Measurements from ENCODE around the gene CSGALNACT2.
A peak's percentile ranks its signal among the peaks of the same experiment; 100 is the strongest.

The CSGALNACT2 gene

DNA sequence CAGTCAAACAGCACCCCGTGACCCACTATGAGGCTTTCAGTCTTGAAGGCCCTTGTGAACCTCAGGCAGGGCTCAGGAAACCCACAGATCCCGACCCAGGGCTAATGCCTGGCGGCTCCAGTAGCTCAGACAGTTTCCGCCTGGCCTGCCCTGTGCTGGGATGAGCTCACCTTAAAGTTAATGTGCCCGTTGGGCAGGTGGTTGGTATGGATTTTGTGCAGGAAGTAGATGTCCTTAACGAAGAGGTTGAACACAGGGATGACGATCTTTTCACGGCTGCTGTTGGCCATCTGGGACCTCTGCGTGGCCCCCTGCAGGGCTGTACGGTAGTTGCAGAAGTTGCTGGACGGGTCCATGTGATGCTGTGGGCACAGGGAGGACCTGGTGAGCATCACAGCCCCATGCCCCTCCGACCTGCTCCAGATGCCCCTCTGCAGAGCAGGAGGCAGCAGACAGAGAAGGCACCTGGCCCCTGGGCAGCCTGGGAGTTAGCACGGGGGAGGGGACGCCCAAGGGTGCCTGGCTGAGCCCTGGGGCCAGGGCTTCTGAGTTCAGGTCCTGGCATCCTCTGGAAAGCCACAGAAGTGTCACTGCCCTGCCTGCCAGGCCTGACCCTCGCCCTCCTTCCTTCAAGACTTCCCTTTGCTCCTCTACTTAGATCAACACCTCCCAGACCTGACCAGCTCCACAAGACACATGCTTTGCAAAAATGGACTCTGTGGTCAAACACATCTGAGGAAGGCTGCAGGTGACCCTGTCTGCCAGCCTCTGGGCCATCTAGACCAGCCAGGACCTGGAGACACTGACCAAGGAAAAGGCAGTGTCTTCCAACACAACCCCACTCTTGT is 59.8 kb downstream of the CSGALNACT2 start:
- Histone ChIP-seq H3K4me1 (ENCODE audit: control insufficient read depth, insufficient read depth, low read length) (no peaks in the 10 kb centered on the region), H3K4me3 (ENCODE audit: low read length in 2 of 2) (no peak overlapping the region), H3K36me3 (ENCODE audit: control insufficient read depth in 2 of 2, insufficient read depth in 2 of 2, low read length in 2 of 2) (no peaks in the 10 kb centered on the region), H3K9me3 (ENCODE audit: control insufficient read depth in 2 of 2, low read length in 2 of 2) (no peaks in the 10 kb centered on the region), H3K9ac (ENCODE audit: low read length in 2 of 2) (no peak overlapping the region), H3K27ac (ENCODE audit: low read length) (no peak overlapping the region), H3K27me3 (ENCODE audit: control insufficient read depth in 1 of 2, insufficient read depth in 2 of 2, low read length in 2 of 2) (peaks cover 8 to 12% of the 10 kb centered on the region in 2 donors)

DNA sequence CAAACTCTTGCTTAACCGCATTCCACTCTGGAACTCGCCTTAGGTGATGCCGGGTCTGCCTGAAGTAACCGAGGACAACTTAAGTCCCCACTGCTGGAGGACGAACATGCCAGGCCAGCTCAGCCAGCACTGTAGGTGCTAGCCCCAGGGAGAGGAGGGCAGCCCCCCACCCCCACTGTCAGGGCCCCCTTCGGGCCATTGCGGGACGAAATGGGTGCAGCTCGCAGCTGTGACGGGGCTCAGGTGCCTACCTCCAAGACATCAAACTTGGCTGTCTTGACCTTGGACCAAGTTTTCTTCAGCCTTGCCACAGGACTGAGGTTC is 60.4 kb downstream of the CSGALNACT2 start:
- H3K4me3 ChIP-seq (ENCODE audit: low read length in 2 of 2) = no peak overlapping the region
- no peaks in the 10 kb centered on the region for H3K4me1 ChIP-seq (ENCODE audit: control insufficient read depth, insufficient read depth, low read length)
- H3K27ac ChIP-seq (ENCODE audit: low read length) = no peak overlapping the region
- H3K9ac ChIP-seq (ENCODE audit: low read length in 2 of 2) = no peak overlapping the region
- no peaks in the 10 kb centered on the region for H3K36me3 ChIP-seq (ENCODE audit: control insufficient read depth in 2 of 2, insufficient read depth in 2 of 2, low read length in 2 of 2)
- no peaks in the 10 kb centered on the region for H3K9me3 ChIP-seq (ENCODE audit: control insufficient read depth in 2 of 2, low read length in 2 of 2)
- peaks cover 8 to 12% of the 10 kb centered on the region in 2 donors for H3K27me3 ChIP-seq (ENCODE audit: control insufficient read depth in 1 of 2, insufficient read depth in 2 of 2, low read length in 2 of 2)

DNA sequence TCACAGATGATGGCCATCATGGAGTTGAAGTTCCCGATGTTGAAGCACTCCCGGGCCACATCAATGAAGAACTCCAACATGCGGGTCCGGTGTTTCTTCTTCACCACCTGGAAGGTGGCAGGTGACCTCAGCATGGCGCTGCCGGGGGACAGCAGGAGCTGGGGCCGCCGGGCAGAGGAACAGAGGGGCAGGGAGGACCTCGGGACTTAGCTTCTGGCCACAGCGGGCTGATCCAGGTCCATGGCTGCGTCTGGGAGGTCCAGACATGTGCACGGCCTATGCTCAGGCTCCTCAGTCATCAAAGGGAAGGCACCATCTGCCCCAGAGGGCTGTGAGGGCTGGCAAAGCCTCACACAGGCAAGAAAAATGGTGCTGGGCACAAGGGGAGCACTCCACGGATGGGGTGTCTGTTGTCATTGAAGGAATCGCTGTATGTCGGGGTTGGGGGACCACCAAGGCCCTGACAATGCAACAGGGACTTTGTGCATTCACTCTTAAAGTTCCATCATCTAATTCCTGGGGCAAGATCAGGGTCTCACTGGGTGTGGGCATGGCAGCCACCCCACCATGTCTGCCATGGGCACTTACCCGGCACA is 60.9 kb downstream of the CSGALNACT2 start:
- no peak overlapping the region for H3K9ac ChIP-seq (ENCODE audit: low read length in 2 of 2)
- no peaks in the 10 kb centered on the region for H3K36me3 ChIP-seq (ENCODE audit: control insufficient read depth in 2 of 2, insufficient read depth in 2 of 2, low read length in 2 of 2)
- H3K4me3 ChIP-seq (ENCODE audit: low read length in 2 of 2) = no peak overlapping the region
- no peak overlapping the region for H3K27ac ChIP-seq (ENCODE audit: low read length)
- no peaks in the 10 kb centered on the region for H3K9me3 ChIP-seq (ENCODE audit: control insufficient read depth in 2 of 2, low read length in 2 of 2)
- no peaks in the 10 kb centered on the region for H3K4me1 ChIP-seq (ENCODE audit: control insufficient read depth, insufficient read depth, low read length)
- peaks cover 8 to 12% of the 10 kb centered on the region in 2 donors for H3K27me3 ChIP-seq (ENCODE audit: control insufficient read depth in 1 of 2, insufficient read depth in 2 of 2, low read length in 2 of 2)

DNA sequence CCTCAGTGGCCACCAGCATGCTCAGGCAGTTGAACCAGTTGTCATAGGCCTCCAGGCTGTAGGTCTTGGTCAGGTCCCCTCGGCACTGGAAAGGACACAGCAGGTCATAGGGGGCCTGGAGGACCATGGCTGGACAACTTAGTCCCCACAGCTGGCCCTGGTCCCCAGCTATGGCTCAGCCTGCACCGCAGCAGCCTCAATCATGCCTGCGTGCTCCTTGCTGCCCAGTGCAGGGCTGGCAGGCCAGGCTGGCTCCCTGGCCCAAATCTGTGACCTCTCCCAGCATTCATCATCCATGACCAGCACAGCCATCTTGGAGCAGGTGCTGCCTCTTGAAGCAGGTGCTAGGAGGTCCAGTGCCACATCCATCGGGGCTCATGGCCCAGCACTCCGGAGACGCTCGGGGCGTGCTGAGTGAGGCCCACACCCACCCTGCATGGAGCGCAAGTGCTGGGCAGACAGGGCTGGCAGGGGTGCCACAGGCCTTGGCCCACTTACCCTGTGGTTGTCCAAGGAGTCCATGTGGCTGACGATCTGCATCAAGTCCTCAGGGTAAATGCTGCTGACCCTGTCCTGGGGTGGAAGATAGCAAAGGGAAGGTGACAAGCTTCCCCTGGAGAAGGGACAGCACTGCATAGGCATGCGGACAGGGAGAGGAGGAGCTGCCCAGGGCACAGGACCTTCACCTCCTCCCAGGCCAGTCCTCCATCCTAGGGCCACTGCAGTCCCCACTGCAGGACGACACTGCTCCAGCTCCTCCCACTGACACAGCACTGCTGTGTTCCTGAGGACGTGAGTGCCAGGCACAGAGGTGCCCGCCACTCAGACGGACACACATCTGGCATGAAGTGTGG is 61.7 kb downstream of the CSGALNACT2 start:
- Histone ChIP-seq H3K27ac (ENCODE audit: low read length) (no peak overlapping the region), H3K4me1 (ENCODE audit: control insufficient read depth, insufficient read depth, low read length) (no peaks in the 10 kb centered on the region), H3K9ac (ENCODE audit: low read length in 2 of 2) (no peak overlapping the region), H3K36me3 (ENCODE audit: control insufficient read depth in 2 of 2, insufficient read depth in 2 of 2, low read length in 2 of 2) (no peaks in the 10 kb centered on the region), H3K9me3 (ENCODE audit: control insufficient read depth in 2 of 2, low read length in 2 of 2) (no peaks in the 10 kb centered on the region), H3K27me3 (ENCODE audit: control insufficient read depth in 1 of 2, insufficient read depth in 2 of 2, low read length in 2 of 2) (peaks cover 8 to 12% of the 10 kb centered on the region in 2 donors), H3K4me3 (ENCODE audit: low read length in 2 of 2) (no peak overlapping the region)

DNA sequence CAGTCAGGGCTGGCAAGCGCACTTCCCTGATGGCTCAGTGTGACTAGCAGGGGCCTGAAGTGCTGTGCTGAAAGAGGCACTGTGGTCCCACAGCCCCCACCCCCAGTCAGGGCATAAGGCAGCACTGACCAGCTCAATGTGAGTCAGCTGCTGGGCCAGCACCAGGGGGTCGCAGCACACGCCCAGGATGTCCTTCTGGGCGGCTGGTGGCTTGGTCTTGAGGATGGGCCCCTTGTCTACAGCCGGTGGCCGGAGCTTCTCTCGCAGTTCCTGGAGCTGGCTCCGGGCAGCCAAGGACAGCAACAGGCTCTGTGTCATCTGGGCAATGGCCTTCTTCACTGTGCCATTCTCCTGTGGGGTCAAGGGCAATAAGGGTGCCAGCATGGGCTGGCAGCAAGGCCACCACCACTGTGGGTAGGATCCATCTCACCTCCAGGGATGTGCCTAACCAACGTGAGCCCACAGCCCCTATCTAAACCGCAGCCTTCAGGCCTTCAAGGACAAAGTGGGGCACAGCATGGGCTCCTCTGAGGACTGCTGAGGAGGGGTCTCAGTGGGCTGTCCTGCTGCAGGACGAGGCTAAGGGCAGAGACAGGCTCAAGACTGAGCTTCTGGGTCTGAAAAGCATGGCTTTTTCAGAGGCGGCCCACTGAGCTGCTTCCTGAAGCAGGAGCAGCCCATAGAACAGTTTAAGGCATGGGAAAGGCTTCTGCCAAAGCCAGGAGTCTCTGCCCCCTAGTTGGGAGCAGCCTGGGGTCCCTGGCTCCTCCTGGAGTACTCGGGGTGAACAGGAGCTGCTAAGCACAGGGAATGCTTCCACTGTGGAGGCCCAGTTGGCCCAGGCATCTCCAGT is 62.5 kb downstream of the CSGALNACT2 start:
- Histone ChIP-seq H3K9ac (ENCODE audit: low read length in 2 of 2) (no peak overlapping the region), H3K4me1 (ENCODE audit: control insufficient read depth, insufficient read depth, low read length) (no peaks in the 10 kb centered on the region), H3K27ac (ENCODE audit: low read length) (no peak overlapping the region), H3K9me3 (ENCODE audit: control insufficient read depth in 2 of 2, low read length in 2 of 2) (no peaks in the 10 kb centered on the region), H3K36me3 (ENCODE audit: control insufficient read depth in 2 of 2, insufficient read depth in 2 of 2, low read length in 2 of 2) (no peaks in the 10 kb centered on the region), H3K27me3 (ENCODE audit: control insufficient read depth in 1 of 2, insufficient read depth in 2 of 2, low read length in 2 of 2) (peaks cover 8 to 12% of the 10 kb centered on the region in 2 donors), H3K4me3 (ENCODE audit: low read length in 2 of 2) (no peak overlapping the region)

DNA sequence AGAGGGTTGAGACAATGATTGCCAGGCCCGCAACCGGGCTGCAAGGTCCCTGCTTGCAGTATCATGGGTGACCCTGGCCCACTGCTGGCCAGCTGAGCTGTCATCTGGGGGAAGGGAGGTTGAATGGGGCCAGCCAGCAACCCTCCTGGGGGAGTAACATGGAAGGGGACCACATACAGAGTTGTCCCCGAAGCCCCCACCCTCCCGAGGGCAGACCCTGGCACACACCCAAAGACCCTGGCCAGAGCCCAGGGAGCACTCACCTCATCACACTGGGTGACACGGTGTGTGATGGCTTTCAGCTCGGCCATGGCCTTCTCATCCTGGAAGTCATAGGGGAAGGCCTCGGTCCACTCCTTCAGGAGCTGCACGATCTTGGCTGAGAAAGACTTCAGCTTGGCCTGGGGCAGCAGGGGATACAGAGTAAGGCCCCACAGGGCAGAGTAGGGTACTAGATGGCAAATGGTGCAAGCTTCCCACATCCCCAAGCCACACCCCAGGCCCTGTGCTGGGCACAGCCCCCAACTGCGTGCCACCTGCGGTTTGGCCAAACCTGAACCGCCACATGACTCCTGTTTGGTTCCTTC is 63.4 kb downstream of the CSGALNACT2 start:
- Histone ChIP-seq H3K27me3 (ENCODE audit: control insufficient read depth in 1 of 2, insufficient read depth in 2 of 2, low read length in 2 of 2) (peaks cover 8 to 12% of the 10 kb centered on the region in 2 donors), H3K27ac (ENCODE audit: low read length) (no peak overlapping the region), H3K36me3 (ENCODE audit: control insufficient read depth in 2 of 2, insufficient read depth in 2 of 2, low read length in 2 of 2) (no peaks in the 10 kb centered on the region), H3K4me1 (ENCODE audit: control insufficient read depth, insufficient read depth, low read length) (no peaks in the 10 kb centered on the region), H3K9me3 (ENCODE audit: control insufficient read depth in 2 of 2, low read length in 2 of 2) (no peaks in the 10 kb centered on the region), H3K9ac (ENCODE audit: low read length in 2 of 2) (no peak overlapping the region), H3K4me3 (ENCODE audit: low read length in 2 of 2) (no peak overlapping the region)

DNA sequence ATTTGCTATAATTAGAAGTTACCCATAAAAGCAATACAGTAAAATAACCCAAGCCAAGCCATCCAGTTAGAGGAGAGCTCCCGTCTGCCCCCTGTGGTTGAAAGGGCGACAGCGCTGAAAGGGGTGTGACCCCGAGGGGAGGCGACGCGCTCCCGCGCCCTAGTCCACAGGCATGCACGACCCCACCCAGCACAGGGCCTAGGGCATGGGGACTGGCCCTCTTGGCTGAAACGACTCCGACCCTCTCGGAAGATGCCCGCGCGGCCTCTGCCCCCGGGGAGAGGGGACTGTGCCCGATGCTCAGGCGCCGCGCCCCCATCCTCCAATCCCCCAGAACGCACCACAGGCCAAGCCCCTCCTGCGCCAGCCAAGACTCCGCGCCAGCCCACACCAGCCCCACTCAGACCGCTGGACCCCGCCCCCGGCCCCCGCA is 64.0 kb downstream of the CSGALNACT2 start:
- Histone ChIP-seq H3K27me3 (ENCODE audit: control insufficient read depth in 1 of 2, insufficient read depth in 2 of 2, low read length in 2 of 2) (peaks cover 8 to 12% of the 10 kb centered on the region in 2 donors), H3K36me3 (ENCODE audit: control insufficient read depth in 2 of 2, insufficient read depth in 2 of 2, low read length in 2 of 2) (no peaks in the 10 kb centered on the region), H3K9me3 (ENCODE audit: control insufficient read depth in 2 of 2, low read length in 2 of 2) (no peaks in the 10 kb centered on the region), H3K27ac (ENCODE audit: low read length) (no peak overlapping the region), H3K4me3 (ENCODE audit: low read length in 2 of 2) (peak overlapping the region in 1 of 2 donors; percentile 63), H3K9ac (ENCODE audit: low read length in 2 of 2) (no peak overlapping the region), H3K4me1 (ENCODE audit: control insufficient read depth, insufficient read depth, low read length) (no peaks in the 10 kb centered on the region)

DNA sequence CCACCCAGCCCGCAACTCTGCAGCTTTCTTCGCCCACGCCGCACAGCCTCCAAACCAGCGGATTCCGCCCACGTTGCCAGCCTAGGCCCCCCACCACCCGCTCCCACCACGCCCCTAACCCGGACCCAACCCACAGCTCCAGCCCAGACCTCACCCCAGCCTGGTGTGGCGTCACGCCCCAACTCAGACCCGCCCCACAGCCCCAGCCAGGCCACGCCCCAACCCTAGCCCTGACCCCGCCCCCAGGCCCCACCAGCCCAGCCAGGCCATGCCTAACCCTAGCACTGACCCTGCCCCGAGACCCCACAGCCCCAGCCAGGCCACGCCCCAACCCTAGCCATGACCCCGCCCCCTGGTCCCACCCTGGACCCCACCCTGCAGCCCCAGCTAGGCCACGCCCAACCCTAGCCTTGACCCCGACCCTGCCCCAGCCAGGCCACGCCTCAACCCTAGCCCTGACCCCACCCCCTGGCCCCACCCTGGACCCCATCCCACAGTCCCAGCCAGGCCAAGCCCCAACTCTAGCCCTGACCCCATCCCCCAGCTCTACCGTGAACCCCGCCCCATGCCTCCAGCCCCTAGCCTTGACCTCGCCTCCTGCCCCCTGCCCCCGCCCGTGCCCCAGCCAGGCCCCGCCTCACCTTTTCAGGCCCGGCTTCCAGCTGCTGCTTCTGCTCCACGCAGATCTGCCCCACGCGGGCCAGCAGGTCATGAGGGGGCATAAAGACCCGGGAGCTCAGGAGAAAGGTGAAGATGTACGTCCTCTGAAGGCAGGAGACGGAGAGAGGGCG is 64.6 kb downstream of the CSGALNACT2 start:
- Histone ChIP-seq H3K4me1 (ENCODE audit: control insufficient read depth, insufficient read depth, low read length) (no peaks in the 10 kb centered on the region), H3K36me3 (ENCODE audit: control insufficient read depth in 2 of 2, insufficient read depth in 2 of 2, low read length in 2 of 2) (no peaks in the 10 kb centered on the region), H3K27me3 (ENCODE audit: control insufficient read depth in 1 of 2, insufficient read depth in 2 of 2, low read length in 2 of 2) (peaks cover 8 to 12% of the 10 kb centered on the region in 2 donors), H3K27ac (ENCODE audit: low read length) (no peak overlapping the region), H3K9me3 (ENCODE audit: control insufficient read depth in 2 of 2, low read length in 2 of 2) (no peaks in the 10 kb centered on the region), H3K9ac (ENCODE audit: low read length in 2 of 2) (no peak overlapping the region), H3K4me3 (ENCODE audit: low read length in 2 of 2) (peak overlapping the region in 1 of 2 donors; percentile 63)

DNA sequence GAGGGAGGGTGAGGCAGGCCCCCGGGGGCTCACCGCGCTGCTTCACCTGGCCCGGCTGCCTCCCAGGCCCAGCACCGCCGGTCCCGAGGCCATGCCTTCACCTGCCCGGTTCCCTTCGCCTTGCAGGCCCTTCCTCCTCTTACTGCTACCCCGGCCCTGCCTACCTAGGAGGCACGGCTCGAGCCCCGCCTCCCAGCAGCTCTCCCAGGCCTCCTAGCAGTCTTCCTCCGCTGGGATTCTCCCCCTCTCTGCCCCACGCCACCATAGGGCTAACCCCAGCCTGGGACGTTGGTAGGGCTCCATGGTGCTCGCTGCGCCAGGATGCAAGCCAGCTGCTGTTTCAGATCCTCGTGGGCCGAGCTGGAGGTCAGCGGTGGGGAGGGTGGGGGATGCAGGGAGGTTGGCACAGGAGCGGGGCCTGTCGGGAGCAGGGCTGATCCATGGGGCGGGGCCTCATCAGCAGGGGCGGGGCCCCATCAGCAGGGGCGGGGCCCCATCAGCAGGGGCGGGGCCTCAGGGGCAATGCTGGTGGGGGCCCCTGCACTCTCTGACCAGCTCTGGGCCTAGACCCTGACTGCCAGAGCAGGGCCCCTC is 65.3 kb downstream of the CSGALNACT2 start:
- H3K9ac ChIP-seq (ENCODE audit: low read length in 2 of 2) = no peak overlapping the region
- H3K4me1 ChIP-seq (ENCODE audit: control insufficient read depth, insufficient read depth, low read length) = no peaks in the 10 kb centered on the region
- H3K9me3 ChIP-seq (ENCODE audit: control insufficient read depth in 2 of 2, low read length in 2 of 2) = no peaks in the 10 kb centered on the region
- H3K27ac ChIP-seq (ENCODE audit: low read length) = no peak overlapping the region
- H3K36me3 ChIP-seq (ENCODE audit: control insufficient read depth in 2 of 2, insufficient read depth in 2 of 2, low read length in 2 of 2) = no peaks in the 10 kb centered on the region
- peaks cover 8 to 12% of the 10 kb centered on the region in 2 donors for H3K27me3 ChIP-seq (ENCODE audit: control insufficient read depth in 1 of 2, insufficient read depth in 2 of 2, low read length in 2 of 2)
- no peak overlapping the region for H3K4me3 ChIP-seq (ENCODE audit: low read length in 2 of 2)
